Esophagus squamous epithelium (tissue), 4 donors: Measurements from ENCODE around the gene JUND.
A peak's percentile ranks its signal among the peaks of the same experiment; 100 is the strongest.

Source experiments
- CTCF ChIP-seq, 6 experiments: fragments of 450-650 bp in 4 of 6; fragments of 200-600 bp in 2 of 6; sonication (generic) in 2 of 6; IDR thresholded peaks; one replicate each; pipeline ENCODE4 v1.5.1; 2016 to 2019; ENCODE audit warnings: antibody characterized with exemption in 6 of 6, mild to moderate bottlenecking in 4 of 6, moderate library complexity in 4 of 6
- POLR2A ChIP-seq, 4 donors: fragments of 450-650 bp; IDR thresholded peaks; one replicate each; pipeline ENCODE4 v1.6.1; 2017; ENCODE audit warnings: antibody characterized with exemption in 4 of 4, mild to moderate bottlenecking in 4 of 4, moderate library complexity in 3 of 4

- TF ChIP-seq CTCF (IDR thresholded peaks at IDR 0.05) = peak in 5 of 6 experiments; percentile 11 to 64 (median 48)
- no peak for TF ChIP-seq POLR2A (IDR thresholded peaks at IDR 0.05)
Observed at GRCh38 chr19:18254546-18255503, 26.6 kb downstream of the JUND start.
